Suprapubic skin (tissue), 4 donors: Measurements from ENCODE around the gene TPCN2. TPM values are rescaled to one million over a fixed set of nuclear protein-coding genes. Genes with fewer than 3 reads are reported as not detected.

Source experiments
- DNase-seq, 2 donors: peaks; one replicate each; pipeline ENCODE4 v3.0.0-alpha.2; 2019; ENCODE audit warnings: low spot score in 2 of 2
- H3K27ac ChIP-seq: fragments of 200-600 bp; sonication (generic); one replicate; pipeline ENCODE4 v1.5.1; 2019
- H3K27me3 ChIP-seq: fragments of 200-600 bp; sonication (generic); one replicate; pipeline ENCODE4 v1.5.1; 2019
- H3K36me3 ChIP-seq: fragments of 200-600 bp; sonication (generic); one replicate; pipeline ENCODE4 v1.5.1; 2019
- H3K4me1 ChIP-seq: fragments of 200-600 bp; sonication (generic); one replicate; pipeline ENCODE4 v1.5.1; 2019
- H3K4me3 ChIP-seq: fragments of 200-600 bp; sonication (generic); one replicate; pipeline ENCODE4 v1.5.1; 2019; ENCODE audit warnings: mild to moderate bottlenecking
- H3K9me3 ChIP-seq: fragments of 200-600 bp; sonication (generic); one replicate; pipeline ENCODE4 v1.5.1; 2019
- EP300 ChIP-seq: sonication (generic); formaldehyde crosslinking; IDR thresholded peaks from one replicate; pipeline ENCODE4 v1.6.1; 2017; ENCODE audit warnings: antibody characterized with exemption
- POLR2A ChIP-seq, 2 donors: fragments of 450-650 bp; IDR thresholded peaks; one replicate each; pipeline ENCODE4 v1.6.1; 2017; ENCODE audit warnings: antibody characterized with exemption in 2 of 2, mild to moderate bottlenecking in 2 of 2, moderate library complexity in 2 of 2
- POLR2AphosphoS5 ChIP-seq, 3 donors: sonication (generic); formaldehyde crosslinking; IDR thresholded peaks; one replicate each; pipeline ENCODE4 v1.6.1; 2017; ENCODE audit warnings: antibody characterized with exemption in 3 of 3
- WGBS: methylation state at CpG from one replicate; pipeline ENCODE4 v1.1.5; 2018; 5-methylcytosine and 5-hydroxymethylcytosine counted together
- total RNA-seq, 4 donors: library from RNA; depleted of rRNA; stranded (reverse); fragments of >200 nt; gene quantifications; one replicate each; pipeline ENCODE4 v1.1.0, GENCODE V29; 2016
- TF ChIP-seq, protein P1 (sequence below), 2 donors: fragments of 200-600 bp in 1 of 2; fragments of 450-650 bp in 1 of 2; sonication (generic) in 1 of 2; IDR thresholded peaks; one replicate each; pipeline ENCODE4 v1.5.1; 2016 to 2019; ENCODE audit warnings: antibody characterized with exemption in 2 of 2, mild to moderate bottlenecking in 1 of 2, moderate library complexity in 1 of 2

The TPCN2 gene
- total RNA-seq, 4 donors from 2014 or later: 8.4 to 30.3 (median 24.4) TPM

DNA sequence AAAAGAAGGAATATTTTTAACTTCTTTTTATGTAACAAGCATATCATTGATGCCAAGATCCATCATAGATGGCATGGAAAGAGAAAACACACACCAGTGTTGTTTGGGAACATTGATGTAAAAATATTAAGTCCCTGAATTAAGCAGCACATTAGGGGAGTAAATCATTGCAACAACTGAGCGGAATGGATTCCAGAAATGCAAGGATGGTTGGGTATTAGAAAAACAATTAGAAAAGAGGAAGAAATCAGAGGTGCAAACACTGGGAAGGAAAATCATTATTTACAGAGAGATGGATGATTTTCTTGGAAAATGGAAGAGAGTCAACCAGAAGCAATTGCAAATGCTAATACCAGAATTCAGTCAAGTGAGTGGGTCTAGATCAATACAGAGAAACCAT lies 115.1 kb downstream of the TPCN2 start:
- 94% methylated on average over 1 of the region's 1 CpG for WGBS

DNA sequence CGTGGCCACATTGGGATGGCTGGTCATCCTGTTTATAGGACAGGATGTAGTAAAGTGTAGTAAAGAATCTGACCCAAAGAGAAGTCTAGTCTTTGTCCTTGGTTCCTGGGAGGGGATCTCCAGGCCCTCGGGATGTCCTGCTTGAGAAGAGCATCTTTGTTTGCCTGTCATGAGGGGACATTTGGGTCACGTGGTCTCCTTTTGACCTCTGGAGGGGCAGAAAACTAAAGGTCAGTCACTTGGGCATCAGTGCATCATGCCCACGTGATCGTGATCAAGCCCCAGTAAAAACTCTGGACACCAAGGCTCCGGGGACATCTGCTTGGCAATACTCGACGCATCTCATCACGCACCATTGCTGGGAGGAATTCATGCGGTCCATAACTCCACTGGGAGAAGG lies 116.1 kb downstream of the TPCN2 start:
- WGBS: 71% methylated on average over 10 of the region's 10 CpGs
- Histone ChIP-seq H3K27me3 (no peaks in the 10 kb centered on the region), H3K4me3 (no peak overlapping the region), H3K27ac (no peak overlapping the region), H3K36me3 (no peaks in the 10 kb centered on the region), H3K9me3 (no peaks in the 10 kb centered on the region), H3K4me1 (peaks cover 8% of the 10 kb centered on the region)
- DNase-seq: no peak
- no peak for TF ChIP-seq EP300
- TF ChIP-seq POLR2AphosphoS5 (IDR thresholded peaks at IDR 0.05): no peak
- TF ChIP-seq POLR2A (IDR thresholded peaks at IDR 0.05): no peak
- TF ChIP-seq, protein P1, sequence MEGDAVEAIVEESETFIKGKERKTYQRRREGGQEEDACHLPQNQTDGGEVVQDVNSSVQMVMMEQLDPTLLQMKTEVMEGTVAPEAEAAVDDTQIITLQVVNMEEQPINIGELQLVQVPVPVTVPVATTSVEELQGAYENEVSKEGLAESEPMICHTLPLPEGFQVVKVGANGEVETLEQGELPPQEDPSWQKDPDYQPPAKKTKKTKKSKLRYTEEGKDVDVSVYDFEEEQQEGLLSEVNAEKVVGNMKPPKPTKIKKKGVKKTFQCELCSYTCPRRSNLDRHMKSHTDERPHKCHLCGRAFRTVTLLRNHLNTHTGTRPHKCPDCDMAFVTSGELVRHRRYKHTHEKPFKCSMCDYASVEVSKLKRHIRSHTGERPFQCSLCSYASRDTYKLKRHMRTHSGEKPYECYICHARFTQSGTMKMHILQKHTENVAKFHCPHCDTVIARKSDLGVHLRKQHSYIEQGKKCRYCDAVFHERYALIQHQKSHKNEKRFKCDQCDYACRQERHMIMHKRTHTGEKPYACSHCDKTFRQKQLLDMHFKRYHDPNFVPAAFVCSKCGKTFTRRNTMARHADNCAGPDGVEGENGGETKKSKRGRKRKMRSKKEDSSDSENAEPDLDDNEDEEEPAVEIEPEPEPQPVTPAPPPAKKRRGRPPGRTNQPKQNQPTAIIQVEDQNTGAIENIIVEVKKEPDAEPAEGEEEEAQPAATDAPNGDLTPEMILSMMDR (IDR thresholded peaks at IDR 0.05): no peak

More for the DNA sequence above, 115.1 kb downstream of the TPCN2 start:
- Histone ChIP-seq H3K9me3 (no peaks in the 10 kb centered on the region), H3K27me3 (no peaks in the 10 kb centered on the region), H3K36me3 (no peaks in the 10 kb centered on the region), H3K4me1 (peaks cover 8% of the 10 kb centered on the region), H3K4me3 (no peak overlapping the region), H3K27ac (no peak overlapping the region)
- DNase-seq: no peak
- TF ChIP-seq POLR2AphosphoS5 (IDR thresholded peaks at IDR 0.05) (no peak), POLR2A (IDR thresholded peaks at IDR 0.05) (no peak), EP300 (no peak)
- TF ChIP-seq, protein P1 (IDR thresholded peaks at IDR 0.05): no peak

DNA sequence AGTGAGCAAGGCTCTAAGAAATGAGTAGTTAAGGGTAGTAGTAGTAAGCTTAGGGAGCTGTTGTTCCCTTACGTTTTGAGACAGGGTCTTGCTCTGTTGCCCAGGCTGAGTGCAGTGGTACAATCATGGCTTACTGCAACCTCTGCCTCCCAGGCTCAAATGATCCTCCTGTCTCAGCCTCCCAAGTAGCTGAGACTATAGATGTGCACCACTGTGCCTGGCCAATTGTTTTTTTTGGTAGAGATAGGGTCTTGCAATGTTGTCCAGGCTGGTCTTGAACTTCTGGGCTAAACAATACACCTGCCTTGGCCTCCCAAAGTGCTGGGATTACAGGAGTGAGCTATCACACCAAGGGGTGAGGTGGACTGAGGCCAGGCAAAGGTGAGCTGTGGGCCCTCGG lies 117.0 kb downstream of the TPCN2 start:
- WGBS: 92% methylated on average over 2 of the region's 2 CpGs
- Histone ChIP-seq H3K4me1 (peaks cover 8% of the 10 kb centered on the region), H3K27me3 (no peaks in the 10 kb centered on the region), H3K36me3 (no peaks in the 10 kb centered on the region), H3K4me3 (no peak overlapping the region), H3K27ac (no peak overlapping the region), H3K9me3 (no peaks in the 10 kb centered on the region)
- TF ChIP-seq POLR2A (IDR thresholded peaks at IDR 0.05) (no peak), POLR2AphosphoS5 (IDR thresholded peaks at IDR 0.05) (no peak), EP300 (no peak)
- TF ChIP-seq, protein P1 (IDR thresholded peaks at IDR 0.05): no peak
- no peak for DNase-seq

DNA sequence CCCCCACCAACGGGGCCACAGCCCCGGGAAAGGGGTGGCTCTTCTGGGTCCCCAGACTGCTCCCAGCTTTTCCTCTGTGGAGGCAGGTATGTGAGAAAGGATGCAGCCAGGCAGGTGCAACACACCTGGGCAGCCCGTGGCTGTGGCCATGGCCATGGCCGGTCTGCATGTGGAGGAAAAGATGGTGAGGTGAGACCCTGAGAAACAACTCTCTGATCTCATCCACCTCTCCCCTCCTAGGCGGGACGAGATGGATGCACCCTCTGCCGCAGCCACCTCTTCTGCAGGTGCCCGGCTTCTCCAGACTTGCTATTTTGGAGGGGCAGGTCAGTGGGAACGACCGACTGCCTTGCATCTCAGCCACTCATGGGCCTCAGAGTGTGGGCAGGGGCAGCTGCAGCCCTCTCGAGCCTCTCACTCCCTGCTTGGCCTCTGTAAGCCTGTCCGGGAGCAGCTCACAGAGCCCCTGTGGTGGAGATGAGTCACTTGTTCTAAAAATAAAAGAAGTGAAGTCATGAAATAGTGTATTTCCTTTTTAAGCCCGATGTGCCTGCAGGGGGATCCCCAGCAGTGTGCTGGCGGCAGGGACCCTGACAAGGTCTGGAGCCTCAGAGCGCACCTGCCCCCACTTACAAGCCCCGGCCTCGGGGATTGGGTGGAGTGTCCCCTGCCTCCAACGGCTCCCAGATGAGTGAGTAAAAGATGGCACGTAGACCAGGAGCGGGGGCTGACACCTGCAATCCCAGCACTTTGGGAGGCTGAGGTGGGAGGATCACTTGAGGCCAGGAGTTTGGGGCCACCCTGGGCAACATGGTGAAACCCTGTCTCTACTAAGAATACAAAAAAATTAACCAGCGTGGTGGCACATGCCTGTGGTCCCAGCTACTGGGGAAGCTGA lies 117.7 kb downstream of the TPCN2 start:
- DNase-seq: no peak
- 26% methylated on average over 15 of the region's 21 CpGs for WGBS
- Histone ChIP-seq H3K4me1 (peaks cover 8% of the 10 kb centered on the region), H3K36me3 (no peaks in the 10 kb centered on the region), H3K9me3 (no peaks in the 10 kb centered on the region), H3K27me3 (no peaks in the 10 kb centered on the region), H3K27ac (no peak overlapping the region), H3K4me3 (no peak overlapping the region)
- TF ChIP-seq, protein P1 (IDR thresholded peaks at IDR 0.05): peak in 1 of 2 donors; percentile 10
- TF ChIP-seq POLR2A (IDR thresholded peaks at IDR 0.05) (no peak), EP300 (no peak), POLR2AphosphoS5 (IDR thresholded peaks at IDR 0.05) (no peak)

DNA sequence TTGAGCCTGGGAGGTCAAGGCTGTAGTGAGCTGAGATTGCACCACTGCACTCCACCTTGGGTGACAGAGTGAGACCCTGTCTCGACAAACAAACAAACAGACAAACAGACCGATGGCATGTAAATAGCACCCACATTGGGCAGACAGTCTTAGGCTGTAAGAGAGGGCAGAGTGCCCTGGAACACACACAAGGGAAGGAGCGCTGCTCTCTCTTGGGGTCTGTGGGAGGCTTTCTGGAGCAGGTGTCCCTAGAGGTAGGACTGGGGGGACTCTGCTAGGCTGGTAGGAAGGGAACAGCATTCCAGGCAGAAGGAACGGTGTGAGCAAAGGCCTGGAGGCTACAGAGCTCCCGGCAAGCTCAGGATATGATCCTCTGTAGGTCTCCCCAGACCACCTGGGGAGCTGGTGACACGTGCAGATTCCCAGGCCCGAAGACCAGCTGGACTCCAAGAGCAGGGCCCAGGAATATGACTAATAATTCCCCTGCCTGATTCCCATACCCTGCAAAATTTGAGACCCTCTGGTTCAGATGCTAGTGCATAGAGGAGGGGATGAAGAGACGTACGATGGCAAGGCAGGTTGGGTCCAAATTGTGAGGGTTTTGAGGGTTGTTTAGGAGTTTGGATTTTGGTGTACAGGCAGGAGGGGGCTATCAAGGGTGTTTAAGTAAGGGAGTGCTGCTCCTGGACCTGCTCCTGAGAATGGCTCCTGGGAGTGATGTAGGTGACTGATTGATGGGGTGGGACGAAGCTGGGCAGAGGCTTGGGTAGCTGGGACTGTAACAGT lies 118.6 kb downstream of the TPCN2 start:
- Histone ChIP-seq H3K36me3 (no peaks in the 10 kb centered on the region), H3K27me3 (no peaks in the 10 kb centered on the region), H3K4me3 (no peak overlapping the region), H3K27ac (no peak overlapping the region), H3K4me1 (peaks cover 8% of the 10 kb centered on the region), H3K9me3 (no peaks in the 10 kb centered on the region)
- 84% methylated on average over 10 of the region's 10 CpGs for WGBS
- DNase-seq: no peak
- TF ChIP-seq POLR2AphosphoS5 (IDR thresholded peaks at IDR 0.05) (no peak), POLR2A (IDR thresholded peaks at IDR 0.05) (no peak), EP300 (no peak)
- TF ChIP-seq, protein P1 (IDR thresholded peaks at IDR 0.05): no peak
